Measurements from ENCODE around the gene RGS16.

Gene RGS16

GRCh38 chr1:182589520-182589919 lies 14.7 kb downstream of the RGS16 start:
- peak overlapping the region in 1 of 2 experiments; percentile 76; a peak in 2 of 4 replicates for H3K4me3 ChIP-seq (ENCODE audit: low read depth in 1 of 2, low read length in 2 of 2)
- no peaks in the 10 kb centered on the region for H3K36me3 ChIP-seq (ENCODE audit: insufficient read depth, low read length)
- no peak for DNase-seq
- peaks cover 21% of the 10 kb centered on the region for H3K4me1 ChIP-seq (ENCODE audit: insufficient read depth, low read length)
- ATAC-seq (ENCODE audit: insufficient read depth, low read depth) = no peak
- H3K27me3 ChIP-seq (ENCODE audit: insufficient read depth, low read length, poor library complexity) = no peaks in the 10 kb centered on the region
- peak overlapping the region; percentile 98 for H3K27ac ChIP-seq (ENCODE audit: low read length)
- peak overlapping the region; percentile 72 for H3K4me2 ChIP-seq (ENCODE audit: insufficient read depth, low read length)
- TF ChIP-seq CTCF (IDR thresholded peaks at IDR 0.05; ENCODE audit: borderline replicate concordance, extremely low read depth, low read length, poor library complexity, severe bottlenecking) (no peak), EZH2 (IDR thresholded peaks at IDR 0.05; ENCODE audit: borderline replicate concordance, low read depth, low read length, severe bottlenecking) (no peak)
- H4K20me1 ChIP-seq (ENCODE audit: insufficient read depth, low read length) = no peaks in the 10 kb centered on the region
- H3K9ac ChIP-seq (ENCODE audit: low read depth, low read length) = peak overlapping the region; percentile 85
- peak overlapping the region; percentile 97 for H2AFZ ChIP-seq (ENCODE audit: low read depth, low read length)
- H3K9me3 ChIP-seq (ENCODE audit: insufficient read depth, low read length, severe bottlenecking) = no peaks in the 10 kb centered on the region
- no peaks in the 10 kb centered on the region; the same call in 1 of the 2 replicates for H3K79me2 ChIP-seq (ENCODE audit: insufficient read depth, low read length)

- Histone ChIP-seq H3K27me3 (ENCODE audit: insufficient read depth, low read length, poor library complexity) (no peaks in the 10 kb centered on the region), H3K27ac (ENCODE audit: low read length) (peak within 1 kb of the TSS; percentile 98), H3K79me2 (ENCODE audit: insufficient read depth, low read length) (no peaks in the 10 kb centered on the region; the same call in 1 of the 2 replicates), H2AFZ (ENCODE audit: low read depth, low read length) (peak within 1 kb of the TSS; percentile 97), H3K4me1 (ENCODE audit: insufficient read depth, low read length) (peaks cover 24% of the 10 kb centered on the region), H3K9me3 (ENCODE audit: insufficient read depth, low read length, severe bottlenecking) (no peaks in the 10 kb centered on the region), H3K36me3 (ENCODE audit: insufficient read depth, low read length) (no peaks in the 10 kb centered on the region), H3K9ac (ENCODE audit: low read depth, low read length) (peak within 1 kb of the TSS; percentile 85), H4K20me1 (ENCODE audit: insufficient read depth, low read length) (no peaks in the 10 kb centered on the region), H3K4me3 (ENCODE audit: low read depth in 1 of 2, low read length in 2 of 2) (peak within 1 kb of the TSS; percentile 65 to 76), H3K4me2 (ENCODE audit: insufficient read depth, low read length) (peak within 1 kb of the TSS; percentile 72)
- peak; percentile 93 for ATAC-seq (ENCODE audit: insufficient read depth, low read depth)
- peak; percentile 75 for DNase-seq
- peak; percentile 8 for TF ChIP-seq CTCF (IDR thresholded peaks at IDR 0.05; ENCODE audit: borderline replicate concordance, extremely low read depth, low read length, poor library complexity, severe bottlenecking)
- no peak for TF ChIP-seq EZH2 (IDR thresholded peaks at IDR 0.05; ENCODE audit: borderline replicate concordance, low read depth, low read length, severe bottlenecking)
Observed at GRCh38 chr1:182588500-182589396, 15.4 kb downstream of the RGS16 start, which contains the start of gene RNASEL. RNASEL (minus strand) TSS chr1:182589256; CDS start chr1:182586806, 2,450 bp downstream.

DNA sequence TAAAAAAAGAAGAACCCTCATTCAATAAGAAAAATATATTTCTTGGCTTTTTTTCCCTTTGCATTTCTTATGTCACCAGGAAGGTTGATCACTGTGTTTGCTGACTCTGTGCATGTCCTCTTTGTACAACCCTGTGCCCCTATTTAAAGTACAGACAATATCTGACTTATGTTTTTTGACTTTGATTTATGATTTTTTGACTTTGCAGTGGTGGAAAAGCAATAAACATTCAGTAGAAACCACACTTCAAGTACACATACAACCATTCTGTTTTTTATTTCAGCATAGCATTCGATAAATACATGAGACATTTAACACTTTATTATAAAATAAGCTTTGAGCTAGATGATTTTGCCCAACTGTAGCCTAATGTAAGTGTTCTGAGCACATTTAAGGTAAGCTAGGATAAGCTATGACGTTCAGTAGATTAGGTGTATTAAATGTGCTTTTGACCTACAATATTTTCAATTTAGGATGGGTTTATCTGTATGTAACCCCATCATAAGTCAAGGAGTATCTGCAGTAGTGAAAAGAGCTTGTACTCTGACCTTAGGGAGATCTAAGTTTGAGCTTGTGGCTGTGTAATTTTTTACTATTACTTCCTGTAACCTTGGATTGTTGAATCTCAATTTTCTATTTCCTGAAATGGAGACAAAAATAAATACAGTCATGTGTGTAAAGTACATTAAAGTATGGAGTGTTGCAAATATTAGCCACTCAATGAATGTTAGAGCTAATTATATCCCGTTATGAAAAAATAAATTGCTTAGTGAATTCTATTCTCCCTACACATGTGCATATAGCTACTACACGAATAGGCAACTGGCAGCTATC lies 16.3 kb downstream of the RGS16 start:
- Histone ChIP-seq H3K4me2 (ENCODE audit: insufficient read depth, low read length) (peak overlapping the region; percentile 72), H2AFZ (ENCODE audit: low read depth, low read length) (peak overlapping the region; percentile 97), H3K27me3 (ENCODE audit: insufficient read depth, low read length, poor library complexity) (no peaks in the 10 kb centered on the region), H3K27ac (ENCODE audit: low read length) (peak overlapping the region; percentile 98), H3K79me2 (ENCODE audit: insufficient read depth, low read length) (no peaks in the 10 kb centered on the region; the same call in 1 of the 2 replicates), H3K9ac (ENCODE audit: low read depth, low read length) (peak overlapping the region; percentile 85), H3K36me3 (ENCODE audit: insufficient read depth, low read length) (no peaks in the 10 kb centered on the region), H3K4me1 (ENCODE audit: insufficient read depth, low read length) (peaks cover 24% of the 10 kb centered on the region), H3K4me3 (ENCODE audit: low read depth in 1 of 2, low read length in 2 of 2) (peak overlapping the region; percentile 65 to 76; a peak in 3 of 4 replicates), H3K9me3 (ENCODE audit: insufficient read depth, low read length, severe bottlenecking) (no peaks in the 10 kb centered on the region), H4K20me1 (ENCODE audit: insufficient read depth, low read length) (no peaks in the 10 kb centered on the region)
- TF ChIP-seq EZH2 (IDR thresholded peaks at IDR 0.05; ENCODE audit: borderline replicate concordance, low read depth, low read length, severe bottlenecking) = no peak
- TF ChIP-seq CTCF (IDR thresholded peaks at IDR 0.05; ENCODE audit: borderline replicate concordance, extremely low read depth, low read length, poor library complexity, severe bottlenecking) = no peak
- ATAC-seq (ENCODE audit: insufficient read depth, low read depth) (peak; percentile 1; the same call in 1 of the 3 replicates), DNase-seq (no peak)
